Measurements from ENCODE around the gene TSPAN19. TPM values are rescaled to one million over a fixed set of nuclear protein-coding genes. Genes with fewer than 3 reads are reported as not detected.

The TSPAN19 gene
- total RNA-seq, 1 experiment from 2014 or later, result not detected

GRCh38 chr12:85065837-85066482 lies 29.9 kb upstream of the TSPAN19 start:
- ChIA-PET CTCF (no interaction called here), POLR2A (no interaction called here)
- no peak for TF ChIP-seq POLR2AphosphoS5 (IDR thresholded peaks at IDR 0.05; ENCODE audit: low read depth, low read length)
- no peak for TF ChIP-seq SIN3A (IDR thresholded peaks at IDR 0.05; ENCODE audit: borderline replicate concordance, insufficient read depth, low read depth, low read length)
- TF ChIP-seq REST (IDR thresholded peaks at IDR 0.05; ENCODE audit: insufficient read depth in 1 of 2, low read depth in 2 of 2, low read length in 1 of 2), result no peak
- TF ChIP-seq TCF7L2 (IDR thresholded peaks at IDR 0.05; ENCODE audit: low read depth, low read length), result no peak
- no peak for TF ChIP-seq CTCF (IDR thresholded peaks at IDR 0.05)
- in situ Hi-C loops (cut with HindIII; ENCODE audit: low pct_unique_long_range_greater_than_20kb, low sequenced_read_pairs) (no loop called here), intact Hi-C loops (cut with micrococcal nuclease; ENCODE audit: unreplicated experiment) (no loop called here)
- Histone ChIP-seq H3K27ac (ENCODE audit: low read length) (no peak overlapping the region), H3K36me3 (ENCODE audit: control insufficient read depth, insufficient read depth, low read length) (no peaks in the 10 kb centered on the region), H3K4me1 (ENCODE audit: control insufficient read depth, insufficient read depth, low read length) (no peaks in the 10 kb centered on the region), H3K9me3 (ENCODE audit: control insufficient read depth, insufficient read depth, low read depth, low read length) (no peaks in the 10 kb centered on the region), H3K4me3 (ENCODE audit: low read depth in 2 of 2, low read length in 2 of 2) (no peak overlapping the region), H3K27me3 (ENCODE audit: control insufficient read depth, insufficient read depth, low read length) (no peaks in the 10 kb centered on the region)
- BruUV-seq (replicated peaks), result no TSS peak
- DNase-seq (ENCODE audit: low read depth, low spot score), result no peak
- no peak for ATAC-seq

- H3K36me3 ChIP-seq (ENCODE audit: control insufficient read depth, insufficient read depth, low read length), result no peaks in the 10 kb centered on the region
- no peak for ATAC-seq
- no peak overlapping the region for H3K27ac ChIP-seq (ENCODE audit: low read length)
- CTCF ChIA-PET, result no interaction called here
- BruUV-seq (replicated peaks), result no TSS peak
- POLR2A ChIA-PET, result no interaction called here
- no peaks in the 10 kb centered on the region for H3K27me3 ChIP-seq (ENCODE audit: control insufficient read depth, insufficient read depth, low read length)
- in situ Hi-C loops (cut with HindIII; ENCODE audit: low pct_unique_long_range_greater_than_20kb, low sequenced_read_pairs) (no loop called here), intact Hi-C loops (cut with micrococcal nuclease; ENCODE audit: unreplicated experiment) (no loop called here)
- no peaks in the 10 kb centered on the region for H3K4me1 ChIP-seq (ENCODE audit: control insufficient read depth, insufficient read depth, low read length)
- H3K9me3 ChIP-seq (ENCODE audit: control insufficient read depth, insufficient read depth, low read depth, low read length), result no peaks in the 10 kb centered on the region
- no peak for DNase-seq (ENCODE audit: low read depth, low spot score)
- no peak overlapping the region for H3K4me3 ChIP-seq (ENCODE audit: low read depth in 2 of 2, low read length in 2 of 2)
- TF ChIP-seq POLR2AphosphoS5 (IDR thresholded peaks at IDR 0.05; ENCODE audit: low read depth, low read length) (no peak), REST (IDR thresholded peaks at IDR 0.05; ENCODE audit: insufficient read depth in 1 of 2, low read depth in 2 of 2, low read length in 1 of 2) (no peak), SIN3A (IDR thresholded peaks at IDR 0.05; ENCODE audit: borderline replicate concordance, insufficient read depth, low read depth, low read length) (no peak), TCF7L2 (IDR thresholded peaks at IDR 0.05; ENCODE audit: low read depth, low read length) (no peak), CTCF (IDR thresholded peaks at IDR 0.05) (no peak)
Measured at GRCh38 chr12:85060916-85061315, 24.8 kb upstream of the TSPAN19 start.

All from Panc1 (cell line).